GM23248 (cell line): ENCODE measurements around the gene SLC22A5.

Source experiments
- EZH2 ChIP-seq: fragments of 200-600 bp; sonication (generic); IDR thresholded peaks from 2 replicates; pipeline ENCODE4 v1.6.1; 2018; ENCODE audit warnings: antibody characterized with exemption, mild to moderate bottlenecking; ENCODE audit not compliant: insufficient read depth, poor library complexity, severe bottlenecking
- EZH2phosphoT487 ChIP-seq: fragments of 200-600 bp; sonication (generic); IDR thresholded peaks from 2 replicates; pipeline ENCODE4 v1.6.1; 2018; ENCODE audit warnings: antibody characterized with exemption, moderate library complexity, mild to moderate bottlenecking, low read depth; ENCODE audit not compliant: insufficient read depth

DNA sequence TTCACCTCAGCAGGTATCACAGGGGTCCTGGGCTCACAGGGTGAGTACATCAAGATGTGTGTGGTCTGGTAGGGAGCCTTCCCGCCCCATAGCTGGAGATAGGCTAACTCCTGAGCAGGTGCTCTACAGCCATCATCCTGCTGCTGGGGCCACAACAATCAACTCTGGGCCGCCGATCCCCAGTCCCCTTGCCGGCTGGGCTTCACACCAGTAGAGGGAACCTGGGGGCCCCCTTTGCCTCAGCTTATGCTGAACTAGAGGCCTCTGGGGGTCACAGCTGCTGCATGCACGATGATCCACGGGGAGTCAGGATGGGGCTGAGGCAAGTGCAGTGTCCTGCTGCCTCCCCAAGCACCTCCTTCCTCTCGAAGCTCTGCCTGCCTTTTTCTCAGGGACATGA is 74.6 kb downstream of the SLC22A5 start:
- TF ChIP-seq EZH2 (no peak), EZH2phosphoT487 (no peak)
